A549 (cell line): Measurements from ENCODE around the gene ATP9B.

ENCODE experiments used
- MYC ChIP-seq: IDR thresholded peaks from 2 replicates; pipeline ENCODE4 v1.6.1; 2012; ENCODE audit warnings: mild to moderate bottlenecking, inconsistent platforms, low read length, improper control_type of control experiment, borderline replicate concordance
- PHF8 ChIP-seq: fragments of 200-600 bp; sonication (generic); IDR thresholded peaks from 2 replicates; pipeline ENCODE4 v1.6.1; 2016; ENCODE audit warnings: low read depth, mild to moderate bottlenecking, antibody characterized with exemption, moderate library complexity, borderline replicate concordance
- POLR2A ChIP-seq: IDR thresholded peaks from 2 replicates; pipeline ENCODE4 v1.6.1; 2012; ENCODE audit warnings: mild to moderate bottlenecking, low read length
- RCOR1 ChIP-seq: fragments of 150-350 bp; IDR thresholded peaks from 2 replicates; pipeline ENCODE4 v1.6.1; 2014; ENCODE audit warnings: antibody characterized with exemption, low read length, low read depth
- TF ChIP-seq, protein P1 (sequence below): IDR thresholded peaks from 2 replicates; pipeline ENCODE4 v1.6.1; 2012
- TF ChIP-seq, protein P2 (sequence below): IDR thresholded peaks from 2 replicates; pipeline ENCODE4 v1.6.1; 2012; ENCODE audit warnings: low read depth, borderline replicate concordance
- TF ChIP-seq, protein P3 (sequence below): fragments of 200-600 bp; sonication (generic); IDR thresholded peaks from 2 replicates; pipeline ENCODE4 v1.6.1; 2016; ENCODE audit warnings: antibody characterized with exemption, mild to moderate bottlenecking, moderate library complexity
- TF ChIP-seq, protein P4 (sequence below): fragments of >200 bp; sonication (Bioruptor Twin); formaldehyde crosslinking; IDR thresholded peaks from 3 replicates; pipeline ENCODE4 v1.5.1; 2016

DNA sequence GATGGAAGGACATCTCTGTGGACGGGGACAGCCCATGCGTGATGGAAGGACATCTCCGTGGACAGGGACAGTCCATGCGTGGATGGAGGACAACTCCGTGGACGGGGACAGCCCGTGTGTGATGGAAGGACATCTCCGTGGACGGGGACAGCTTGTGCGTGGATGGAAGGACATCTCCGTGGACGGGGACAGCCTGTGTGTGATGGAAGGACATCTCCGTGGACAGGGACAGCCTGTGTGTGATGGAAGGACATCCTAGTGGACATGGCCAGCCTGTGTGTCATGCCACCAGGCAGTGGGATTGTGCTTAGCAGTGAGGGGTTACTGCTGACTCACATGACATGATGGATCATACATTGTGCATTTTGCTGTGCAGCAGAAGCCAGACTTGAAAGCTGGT lies 296.5 kb downstream of the ATP9B start:
- TF ChIP-seq POLR2A = no peak
- TF ChIP-seq, protein P1, sequence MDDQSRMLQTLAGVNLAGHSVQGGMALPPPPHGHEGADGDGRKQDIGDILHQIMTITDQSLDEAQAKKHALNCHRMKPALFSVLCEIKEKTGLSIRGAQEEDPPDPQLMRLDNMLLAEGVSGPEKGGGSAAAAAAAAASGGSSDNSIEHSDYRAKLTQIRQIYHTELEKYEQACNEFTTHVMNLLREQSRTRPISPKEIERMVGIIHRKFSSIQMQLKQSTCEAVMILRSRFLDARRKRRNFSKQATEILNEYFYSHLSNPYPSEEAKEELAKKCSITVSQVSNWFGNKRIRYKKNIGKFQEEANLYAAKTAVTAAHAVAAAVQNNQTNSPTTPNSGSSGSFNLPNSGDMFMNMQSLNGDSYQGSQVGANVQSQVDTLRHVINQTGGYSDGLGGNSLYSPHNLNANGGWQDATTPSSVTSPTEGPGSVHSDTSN = no peak
- TF ChIP-seq, protein P2, sequence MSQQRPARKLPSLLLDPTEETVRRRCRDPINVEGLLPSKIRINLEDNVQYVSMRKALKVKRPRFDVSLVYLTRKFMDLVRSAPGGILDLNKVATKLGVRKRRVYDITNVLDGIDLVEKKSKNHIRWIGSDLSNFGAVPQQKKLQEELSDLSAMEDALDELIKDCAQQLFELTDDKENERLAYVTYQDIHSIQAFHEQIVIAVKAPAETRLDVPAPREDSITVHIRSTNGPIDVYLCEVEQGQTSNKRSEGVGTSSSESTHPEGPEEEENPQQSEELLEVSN = no peak
- TF ChIP-seq, protein P3, sequence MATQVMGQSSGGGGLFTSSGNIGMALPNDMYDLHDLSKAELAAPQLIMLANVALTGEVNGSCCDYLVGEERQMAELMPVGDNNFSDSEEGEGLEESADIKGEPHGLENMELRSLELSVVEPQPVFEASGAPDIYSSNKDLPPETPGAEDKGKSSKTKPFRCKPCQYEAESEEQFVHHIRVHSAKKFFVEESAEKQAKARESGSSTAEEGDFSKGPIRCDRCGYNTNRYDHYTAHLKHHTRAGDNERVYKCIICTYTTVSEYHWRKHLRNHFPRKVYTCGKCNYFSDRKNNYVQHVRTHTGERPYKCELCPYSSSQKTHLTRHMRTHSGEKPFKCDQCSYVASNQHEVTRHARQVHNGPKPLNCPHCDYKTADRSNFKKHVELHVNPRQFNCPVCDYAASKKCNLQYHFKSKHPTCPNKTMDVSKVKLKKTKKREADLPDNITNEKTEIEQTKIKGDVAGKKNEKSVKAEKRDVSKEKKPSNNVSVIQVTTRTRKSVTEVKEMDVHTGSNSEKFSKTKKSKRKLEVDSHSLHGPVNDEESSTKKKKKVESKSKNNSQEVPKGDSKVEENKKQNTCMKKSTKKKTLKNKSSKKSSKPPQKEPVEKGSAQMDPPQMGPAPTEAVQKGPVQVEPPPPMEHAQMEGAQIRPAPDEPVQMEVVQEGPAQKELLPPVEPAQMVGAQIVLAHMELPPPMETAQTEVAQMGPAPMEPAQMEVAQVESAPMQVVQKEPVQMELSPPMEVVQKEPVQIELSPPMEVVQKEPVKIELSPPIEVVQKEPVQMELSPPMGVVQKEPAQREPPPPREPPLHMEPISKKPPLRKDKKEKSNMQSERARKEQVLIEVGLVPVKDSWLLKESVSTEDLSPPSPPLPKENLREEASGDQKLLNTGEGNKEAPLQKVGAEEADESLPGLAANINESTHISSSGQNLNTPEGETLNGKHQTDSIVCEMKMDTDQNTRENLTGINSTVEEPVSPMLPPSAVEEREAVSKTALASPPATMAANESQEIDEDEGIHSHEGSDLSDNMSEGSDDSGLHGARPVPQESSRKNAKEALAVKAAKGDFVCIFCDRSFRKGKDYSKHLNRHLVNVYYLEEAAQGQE = no peak
- TF ChIP-seq, protein P4, sequence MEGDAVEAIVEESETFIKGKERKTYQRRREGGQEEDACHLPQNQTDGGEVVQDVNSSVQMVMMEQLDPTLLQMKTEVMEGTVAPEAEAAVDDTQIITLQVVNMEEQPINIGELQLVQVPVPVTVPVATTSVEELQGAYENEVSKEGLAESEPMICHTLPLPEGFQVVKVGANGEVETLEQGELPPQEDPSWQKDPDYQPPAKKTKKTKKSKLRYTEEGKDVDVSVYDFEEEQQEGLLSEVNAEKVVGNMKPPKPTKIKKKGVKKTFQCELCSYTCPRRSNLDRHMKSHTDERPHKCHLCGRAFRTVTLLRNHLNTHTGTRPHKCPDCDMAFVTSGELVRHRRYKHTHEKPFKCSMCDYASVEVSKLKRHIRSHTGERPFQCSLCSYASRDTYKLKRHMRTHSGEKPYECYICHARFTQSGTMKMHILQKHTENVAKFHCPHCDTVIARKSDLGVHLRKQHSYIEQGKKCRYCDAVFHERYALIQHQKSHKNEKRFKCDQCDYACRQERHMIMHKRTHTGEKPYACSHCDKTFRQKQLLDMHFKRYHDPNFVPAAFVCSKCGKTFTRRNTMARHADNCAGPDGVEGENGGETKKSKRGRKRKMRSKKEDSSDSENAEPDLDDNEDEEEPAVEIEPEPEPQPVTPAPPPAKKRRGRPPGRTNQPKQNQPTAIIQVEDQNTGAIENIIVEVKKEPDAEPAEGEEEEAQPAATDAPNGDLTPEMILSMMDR = no peak
- TF ChIP-seq MYC = no peak
- no peak for TF ChIP-seq RCOR1
- no peak for TF ChIP-seq PHF8
